Astrocyte of the cerebellum (primary cell): ENCODE measurements around the gene IL17A.

Source experiments
- DNase-seq: peaks from one replicate; pipeline ENCODE4 v3.0.0-alpha.2; 2011; ENCODE audit warnings: low read depth
- H3K4me3 ChIP-seq: 2 replicates; pipeline ENCODE4 v1.5.1; 2011; ENCODE audit warnings: mild to moderate bottlenecking, low read depth, low read length, moderate library complexity
- in situ Hi-C: cut with HindIII; loops from 2 replicates; pipeline ENCODE4 v1.10.0; 2017; ENCODE audit warnings: low sequenced_read_pairs
- TF ChIP-seq, protein P1 (sequence below): IDR thresholded peaks from 2 replicates; pipeline ENCODE4 v1.5.1; 2012; ENCODE audit warnings: low read length, low read depth, moderate library complexity, mild to moderate bottlenecking; ENCODE audit errors: missing control alignments

IL17A gene

DNA sequence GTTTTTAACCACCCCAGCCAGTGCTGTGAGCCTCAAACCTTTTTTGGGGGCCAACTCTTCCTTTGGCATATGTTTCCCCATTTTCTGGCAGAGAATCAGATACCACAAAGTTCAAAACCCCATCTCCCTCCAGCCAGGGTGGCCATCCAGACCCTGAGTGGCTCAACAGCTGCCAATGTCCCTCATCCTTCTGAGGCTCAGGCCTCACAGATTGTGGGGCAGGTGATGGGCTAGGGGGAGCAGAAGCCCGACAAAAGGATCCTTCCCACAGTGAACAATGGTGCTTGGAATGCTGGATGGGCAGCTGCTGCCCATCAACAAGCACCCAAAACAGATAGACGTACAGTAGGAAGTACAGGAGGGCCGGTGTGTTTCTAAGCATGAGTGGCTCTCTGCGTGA lies 42.6 kb upstream of the IL17A start:
- TF ChIP-seq, protein P1, sequence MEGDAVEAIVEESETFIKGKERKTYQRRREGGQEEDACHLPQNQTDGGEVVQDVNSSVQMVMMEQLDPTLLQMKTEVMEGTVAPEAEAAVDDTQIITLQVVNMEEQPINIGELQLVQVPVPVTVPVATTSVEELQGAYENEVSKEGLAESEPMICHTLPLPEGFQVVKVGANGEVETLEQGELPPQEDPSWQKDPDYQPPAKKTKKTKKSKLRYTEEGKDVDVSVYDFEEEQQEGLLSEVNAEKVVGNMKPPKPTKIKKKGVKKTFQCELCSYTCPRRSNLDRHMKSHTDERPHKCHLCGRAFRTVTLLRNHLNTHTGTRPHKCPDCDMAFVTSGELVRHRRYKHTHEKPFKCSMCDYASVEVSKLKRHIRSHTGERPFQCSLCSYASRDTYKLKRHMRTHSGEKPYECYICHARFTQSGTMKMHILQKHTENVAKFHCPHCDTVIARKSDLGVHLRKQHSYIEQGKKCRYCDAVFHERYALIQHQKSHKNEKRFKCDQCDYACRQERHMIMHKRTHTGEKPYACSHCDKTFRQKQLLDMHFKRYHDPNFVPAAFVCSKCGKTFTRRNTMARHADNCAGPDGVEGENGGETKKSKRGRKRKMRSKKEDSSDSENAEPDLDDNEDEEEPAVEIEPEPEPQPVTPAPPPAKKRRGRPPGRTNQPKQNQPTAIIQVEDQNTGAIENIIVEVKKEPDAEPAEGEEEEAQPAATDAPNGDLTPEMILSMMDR, result no peak
- no peak for DNase-seq
- in situ Hi-C loops, result no loop called here
- H3K4me3 ChIP-seq, result no peak overlapping the region

- TF ChIP-seq, protein P1, result no peak
- in situ Hi-C loops, result no loop called here
- DNase-seq, result no peak
- H3K4me3 ChIP-seq, result no peak overlapping the region
Observed at GRCh38 chr6:52144196-52145076, 41.7 kb upstream of the IL17A start.

GRCh38 chr6:52146851-52147445 lies 39.2 kb upstream of the IL17A start:
- DNase-seq, result no peak
- TF ChIP-seq, protein P1, result no peak
- in situ Hi-C loops, result no loop called here

GRCh38 chr6:52149076-52149475 lies 37.1 kb upstream of the IL17A start:
- no peak overlapping the region for H3K4me3 ChIP-seq
- TF ChIP-seq, protein P1, result no peak
- no peak for DNase-seq
- in situ Hi-C loops, result no loop called here

More at GRCh38 chr6:52146851-52147445, 39.2 kb upstream of the IL17A start:
- no peak overlapping the region for H3K4me3 ChIP-seq

DNA sequence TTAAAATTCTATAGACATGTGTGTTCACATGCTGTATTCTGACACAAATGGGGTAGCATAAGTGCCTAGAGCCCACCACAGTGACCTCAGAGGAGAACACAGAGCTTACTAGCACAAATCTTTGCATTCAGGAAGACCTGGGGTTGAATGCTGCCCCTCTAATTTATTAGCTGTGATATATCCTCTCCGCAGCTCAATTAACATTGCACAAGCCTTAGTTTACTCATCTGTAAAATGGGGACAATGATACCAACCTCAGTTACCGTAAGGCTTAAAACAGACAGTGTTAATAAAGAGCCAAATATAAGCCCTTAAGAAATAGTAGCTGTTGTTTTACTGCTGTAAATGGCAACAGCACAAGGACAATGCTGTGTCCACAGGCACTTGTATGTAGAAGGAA lies 36.2 kb upstream of the IL17A start:
- TF ChIP-seq, protein P1, result no peak
- no peak overlapping the region for H3K4me3 ChIP-seq
- no peak for DNase-seq
- in situ Hi-C loops, result no loop called here

DNA sequence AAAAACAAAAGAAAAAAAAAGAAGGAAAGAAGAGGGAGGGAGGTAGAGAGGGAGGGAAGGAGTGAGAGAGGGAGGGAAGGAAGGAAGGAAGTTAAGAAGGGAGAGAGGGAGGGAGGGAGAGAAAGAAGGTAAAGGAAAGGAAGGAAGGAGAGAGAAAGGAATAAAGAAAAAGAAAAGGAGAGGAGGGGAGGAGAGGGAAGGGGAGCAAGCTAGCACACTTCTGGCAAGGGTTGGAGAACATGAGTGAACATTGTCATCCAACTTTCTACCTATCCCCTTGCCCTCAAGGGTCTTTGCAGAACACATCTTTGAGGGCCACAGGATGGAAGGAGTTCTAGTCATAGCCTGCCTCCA lies 34.1 kb upstream of the IL17A start:
- TF ChIP-seq, protein P1, result no peak
- no peak for DNase-seq
- H3K4me3 ChIP-seq, result no peak overlapping the region
- in situ Hi-C loops, result no loop called here
